Peyer's patch (tissue), 4 donors: ENCODE data around the gene C3orf49. TPM values are rescaled to one million over a fixed set of nuclear protein-coding genes. Genes with fewer than 3 reads are reported as not detected.

Experiments
- DNase-seq, 3 donors: peaks; one replicate each; pipeline ENCODE4 v3.0.0-alpha.2; 2017 to 2019
- H3K27ac ChIP-seq, 4 donors: fragments of 200-600 bp; sonication (generic); one replicate each; pipeline ENCODE4 v1.5.1; 2016 to 2019
- H3K27me3 ChIP-seq, 2 donors: fragments of 200-600 bp; sonication (generic); one replicate each; pipeline ENCODE4 v1.5.1; 2019
- H3K36me3 ChIP-seq, 3 donors: fragments of 200-600 bp; sonication (generic); one replicate each; pipeline ENCODE4 v1.5.1; 2016 to 2019
- H3K4me1 ChIP-seq, 4 donors: fragments of 200-600 bp; sonication (generic); one replicate each; pipeline ENCODE4 v1.5.1; 2016 to 2019
- H3K4me3 ChIP-seq, 4 donors: fragments of 200-600 bp; sonication (generic); 1 replicate in 3 of 4; 2 replicates in 1 of 4; pipeline ENCODE4 v1.5.1; 2016 to 2019; ENCODE audit warnings: mild to moderate bottlenecking in 1 of 4
- H3K9me3 ChIP-seq, 4 donors: fragments of 200-600 bp; sonication (generic); one replicate each; pipeline ENCODE4 v1.5.1; 2016 to 2019; ENCODE audit warnings: mild to moderate bottlenecking in 1 of 4
- POLR2A ChIP-seq, 2 donors: fragments of 450-650 bp; IDR thresholded peaks; one replicate each; pipeline ENCODE4 v1.5.1; 2017; ENCODE audit warnings: antibody characterized with exemption in 2 of 2, mild to moderate bottlenecking in 2 of 2, moderate library complexity in 2 of 2
- total RNA-seq, 4 donors: library from RNA; depleted of rRNA; stranded (reverse); fragments of >200 nt; gene quantifications; one replicate each; pipeline ENCODE4 v1.1.0, GENCODE V29; 2016
- TF ChIP-seq, protein P1 (sequence below), 6 experiments: fragments of 450-650 bp in 4 of 6; fragments of 200-600 bp in 2 of 6; sonication (generic) in 1 of 6; IDR thresholded peaks; one replicate each; pipeline ENCODE4 v1.5.1; 2017 to 2019; ENCODE audit warnings: antibody characterized with exemption in 6 of 6, mild to moderate bottlenecking in 3 of 6, moderate library complexity in 1 of 6

The C3orf49 gene, protein sequence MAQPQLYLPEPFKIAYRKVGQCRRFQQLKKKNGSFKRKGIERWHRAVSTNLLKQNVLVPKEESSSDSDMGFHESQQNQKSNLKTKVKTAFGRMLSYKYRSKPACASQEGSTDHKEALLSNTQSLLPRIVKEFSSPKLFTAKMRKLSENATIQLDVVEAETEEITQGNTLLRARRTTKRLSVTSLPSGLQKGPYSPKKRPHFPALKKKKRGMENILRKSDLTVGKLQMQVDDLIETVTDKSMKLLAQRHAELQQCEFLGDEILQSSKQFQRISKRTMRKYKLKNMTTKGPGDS
- not detected for total RNA-seq

DNA sequence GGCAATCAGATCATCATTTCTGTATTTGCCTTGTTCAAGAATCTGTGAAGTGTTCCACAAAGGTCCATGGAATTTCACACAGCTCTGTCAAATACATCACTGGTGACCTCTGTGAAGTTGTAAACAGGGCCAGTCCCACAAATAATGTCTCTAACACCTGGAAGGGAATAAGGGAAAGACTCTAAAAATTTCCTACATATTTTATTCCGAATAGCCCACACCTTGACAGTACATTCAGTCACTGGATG lies at the start of gene C3orf49:
TSS of gene C3orf49 (plus strand) at position 149 of the 248 bp plus-strand sequence. CDS start 173 bp downstream, outside the sequence.
- Histone ChIP-seq H3K9me3 (no peaks in the 10 kb centered on the region), H3K27ac (no peak within 1 kb of the TSS), H3K36me3 (no peaks in the 10 kb centered on the region), H3K27me3 (no peaks in the 10 kb centered on the region), H3K4me1 (no peaks in the 10 kb centered on the region), H3K4me3 (no peak within 1 kb of the TSS)
- no peak for DNase-seq
- TF ChIP-seq, protein P1, sequence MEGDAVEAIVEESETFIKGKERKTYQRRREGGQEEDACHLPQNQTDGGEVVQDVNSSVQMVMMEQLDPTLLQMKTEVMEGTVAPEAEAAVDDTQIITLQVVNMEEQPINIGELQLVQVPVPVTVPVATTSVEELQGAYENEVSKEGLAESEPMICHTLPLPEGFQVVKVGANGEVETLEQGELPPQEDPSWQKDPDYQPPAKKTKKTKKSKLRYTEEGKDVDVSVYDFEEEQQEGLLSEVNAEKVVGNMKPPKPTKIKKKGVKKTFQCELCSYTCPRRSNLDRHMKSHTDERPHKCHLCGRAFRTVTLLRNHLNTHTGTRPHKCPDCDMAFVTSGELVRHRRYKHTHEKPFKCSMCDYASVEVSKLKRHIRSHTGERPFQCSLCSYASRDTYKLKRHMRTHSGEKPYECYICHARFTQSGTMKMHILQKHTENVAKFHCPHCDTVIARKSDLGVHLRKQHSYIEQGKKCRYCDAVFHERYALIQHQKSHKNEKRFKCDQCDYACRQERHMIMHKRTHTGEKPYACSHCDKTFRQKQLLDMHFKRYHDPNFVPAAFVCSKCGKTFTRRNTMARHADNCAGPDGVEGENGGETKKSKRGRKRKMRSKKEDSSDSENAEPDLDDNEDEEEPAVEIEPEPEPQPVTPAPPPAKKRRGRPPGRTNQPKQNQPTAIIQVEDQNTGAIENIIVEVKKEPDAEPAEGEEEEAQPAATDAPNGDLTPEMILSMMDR (IDR thresholded peaks at IDR 0.05) = no peak
- no peak for TF ChIP-seq POLR2A (IDR thresholded peaks at IDR 0.05)

DNA sequence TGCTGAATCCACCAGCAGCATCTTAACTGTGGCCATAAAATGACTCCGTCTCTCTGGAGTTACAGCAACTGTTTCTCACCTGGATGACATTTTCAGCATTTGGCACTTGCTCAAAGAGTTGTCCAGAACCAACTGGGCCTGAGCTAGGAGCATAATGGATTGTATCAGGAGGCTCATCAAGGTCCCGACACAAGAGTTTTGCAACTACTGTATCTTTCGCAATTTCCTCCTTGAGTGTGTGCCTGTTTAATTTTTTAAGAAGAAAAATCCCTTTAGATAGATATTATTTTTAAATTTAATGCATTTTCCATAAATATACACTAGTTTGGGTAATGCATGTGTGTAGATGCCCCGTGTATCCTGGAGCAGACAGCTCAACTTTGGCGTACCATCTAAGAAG lies 44.3 kb upstream of the C3orf49 start:
- H3K4me3 ChIP-seq = no peak overlapping the region

DNA sequence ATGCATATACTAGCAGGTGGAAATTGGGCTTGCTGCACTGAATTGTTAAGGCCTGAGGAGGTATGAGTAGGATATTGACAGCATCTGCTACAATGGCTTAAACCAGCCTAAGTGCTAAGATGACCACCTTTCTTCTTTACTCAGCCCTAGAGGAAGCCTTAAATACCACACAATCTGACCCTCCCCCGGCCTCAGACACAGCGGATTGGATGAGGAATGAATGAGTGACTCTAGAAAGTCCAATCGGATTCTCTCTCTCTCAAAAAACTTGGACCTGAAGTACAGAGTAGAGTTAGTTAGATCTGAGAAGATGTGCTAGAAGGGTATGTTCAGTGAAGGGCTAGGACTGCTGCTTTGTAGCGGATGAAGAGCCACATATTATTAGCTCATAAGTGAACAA lies 39.9 kb upstream of the C3orf49 start:
- no peaks in the 10 kb centered on the region for H3K27me3 ChIP-seq
- H3K4me1 ChIP-seq = peaks cover 0 to 3% (median 0%) of the 10 kb centered on the region in 4 donors
- no peak for DNase-seq
- H3K4me3 ChIP-seq = no peak overlapping the region
- no peak for TF ChIP-seq POLR2A (IDR thresholded peaks at IDR 0.05)
- TF ChIP-seq, protein P1 (IDR thresholded peaks at IDR 0.05) = no peak
- H3K36me3 ChIP-seq = no peaks in the 10 kb centered on the region
- no peak overlapping the region for H3K27ac ChIP-seq
- no peaks in the 10 kb centered on the region for H3K9me3 ChIP-seq

More for the DNA sequence above, 44.3 kb upstream of the C3orf49 start:
- H3K27ac ChIP-seq = no peak overlapping the region
- H3K27me3 ChIP-seq = no peaks in the 10 kb centered on the region
- TF ChIP-seq, protein P1 (IDR thresholded peaks at IDR 0.05) = no peak
- TF ChIP-seq POLR2A (IDR thresholded peaks at IDR 0.05) = no peak
- no peak for DNase-seq
- H3K4me1 ChIP-seq = peaks cover 0 to 3% (median 0%) of the 10 kb centered on the region in 4 donors
- no peaks in the 10 kb centered on the region for H3K36me3 ChIP-seq
- H3K9me3 ChIP-seq = no peaks in the 10 kb centered on the region

DNA sequence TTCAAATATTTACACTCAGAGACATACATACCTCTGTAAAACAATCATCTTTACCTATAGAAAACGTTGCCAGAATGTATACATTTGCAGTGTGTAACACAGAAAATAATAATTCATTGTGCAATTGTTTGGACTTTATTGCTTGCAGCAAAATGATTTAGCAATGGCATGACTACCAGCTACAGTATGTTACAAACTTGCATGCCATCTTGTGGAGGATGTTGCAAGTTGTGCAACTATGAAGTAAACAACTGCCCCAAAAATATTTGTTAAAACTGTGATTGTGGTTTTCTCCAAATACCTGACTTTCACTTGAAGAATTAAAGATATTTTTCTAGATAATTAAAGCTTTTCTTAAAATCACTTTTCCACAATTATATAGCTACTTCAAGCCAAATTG lies 27.1 kb upstream of the C3orf49 start:
- Histone ChIP-seq H3K27ac (no peak overlapping the region), H3K9me3 (no peaks in the 10 kb centered on the region), H3K27me3 (no peaks in the 10 kb centered on the region), H3K4me3 (no peak overlapping the region), H3K36me3 (no peaks in the 10 kb centered on the region), H3K4me1 (no peaks in the 10 kb centered on the region)
- TF ChIP-seq, protein P1 (IDR thresholded peaks at IDR 0.05) = peak in 3 of 6 experiments; percentile 43 to 54 (median 44)
- no peak for TF ChIP-seq POLR2A (IDR thresholded peaks at IDR 0.05)
- no peak for DNase-seq

DNA sequence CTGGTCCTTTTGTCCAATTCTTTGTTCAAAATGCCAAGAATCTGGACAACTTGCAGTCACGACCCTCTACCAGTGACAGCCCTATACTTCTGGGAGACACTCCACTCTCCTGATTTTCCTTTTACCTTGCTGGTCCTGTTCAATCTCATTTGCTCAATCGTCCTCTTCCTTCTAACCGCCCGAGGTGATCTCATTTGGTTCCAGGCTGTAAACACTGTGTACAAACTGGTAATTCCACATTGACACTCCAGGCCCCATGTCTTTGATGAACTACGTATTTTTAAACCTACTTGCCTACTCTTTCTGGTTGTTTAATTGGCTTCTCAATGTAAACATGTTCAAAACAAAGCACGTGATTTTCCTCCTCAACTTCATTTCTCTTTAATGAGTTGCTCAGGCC lies 23.7 kb upstream of the C3orf49 start:
- Histone ChIP-seq H3K27ac (no peak overlapping the region), H3K27me3 (no peaks in the 10 kb centered on the region), H3K4me3 (no peak overlapping the region), H3K9me3 (no peaks in the 10 kb centered on the region), H3K4me1 (no peaks in the 10 kb centered on the region), H3K36me3 (no peaks in the 10 kb centered on the region)
- no peak for DNase-seq
- no peak for TF ChIP-seq POLR2A (IDR thresholded peaks at IDR 0.05)
- TF ChIP-seq, protein P1 (IDR thresholded peaks at IDR 0.05) = no peak

DNA sequence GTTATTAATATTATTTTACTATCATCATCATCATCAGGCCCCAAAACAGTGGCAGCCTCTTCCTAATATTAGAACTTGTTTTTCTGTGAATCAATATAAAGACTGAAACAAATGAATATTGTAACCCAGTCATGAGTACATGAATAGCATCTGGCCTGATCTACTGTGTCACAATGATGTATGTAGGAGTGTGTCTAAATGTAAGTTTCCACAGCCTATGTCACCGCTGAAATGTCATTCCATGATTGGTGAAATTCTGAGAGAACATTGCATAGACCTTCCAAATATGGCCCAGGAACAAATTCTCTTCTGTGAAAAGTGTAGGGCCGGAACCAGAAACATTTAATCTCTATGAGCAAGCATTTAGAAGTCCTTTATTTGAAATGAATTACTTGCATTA lies 20.6 kb upstream of the C3orf49 start:
- H3K4me3 ChIP-seq = no peak overlapping the region
- TF ChIP-seq POLR2A (IDR thresholded peaks at IDR 0.05) = no peak
- TF ChIP-seq, protein P1 (IDR thresholded peaks at IDR 0.05) = no peak
- no peaks in the 10 kb centered on the region for H3K27me3 ChIP-seq
- no peaks in the 10 kb centered on the region for H3K4me1 ChIP-seq
- H3K9me3 ChIP-seq = no peaks in the 10 kb centered on the region
- H3K27ac ChIP-seq = no peak overlapping the region
- no peaks in the 10 kb centered on the region for H3K36me3 ChIP-seq
- no peak for DNase-seq
